Ectodermal cell (in vitro differentiated cells): ENCODE data around the gene CEP19. TPM values are rescaled to one million over a fixed set of nuclear protein-coding genes. Genes with fewer than 3 reads are reported as not detected.
"Not testable (repeated sequence)": the region's sequence is repeated elsewhere in the genome, so short reads cannot be mapped to it uniquely, and the experiment has no call there.

ENCODE experiments used
- H3K27ac ChIP-seq: 2 replicates; pipeline ENCODE4 v1.7.0; 2013; ENCODE audit warnings: mild to moderate bottlenecking, low read depth, low read length; ENCODE audit not compliant: insufficient read depth, poor library complexity, severe bottlenecking
- H3K27me3 ChIP-seq: 2 replicates; pipeline ENCODE4 v1.7.0; 2013; ENCODE audit warnings: mild to moderate bottlenecking, low read length; ENCODE audit not compliant: insufficient read depth, control insufficient read depth, poor library complexity, severe bottlenecking
- H3K36me3 ChIP-seq: one replicate; pipeline ENCODE4 v1.7.0; 2013; ENCODE audit warnings: low read length; ENCODE audit not compliant: control insufficient read depth, insufficient read depth
- H3K4me1 ChIP-seq: one replicate; pipeline ENCODE4 v1.7.0; 2013; ENCODE audit warnings: low read length; ENCODE audit not compliant: control insufficient read depth, insufficient read depth
- H3K4me3 ChIP-seq: 2 replicates; pipeline ENCODE4 v1.7.0; 2013; ENCODE audit warnings: low read depth, low read length, control low read depth; ENCODE audit not compliant: insufficient read depth
- H3K9me3 ChIP-seq: 2 replicates; pipeline ENCODE4 v1.7.0; 2013; ENCODE audit warnings: mild to moderate bottlenecking, low read length, moderate library complexity; ENCODE audit not compliant: control insufficient read depth
- WGBS, 2 experiments: methylation state at CpG; one replicate each; pipeline ENCODE4 v1.1.7; 2013; ENCODE audit warnings: missing lambda C conversion rate in 2 of 2; 5-methylcytosine and 5-hydroxymethylcytosine counted together
- polyA plus RNA-seq, 4 experiments: library from polyadenylated mRNA; stranded (reverse); fragments of 50-300 nt; gene quantifications; one replicate each; pipeline ENCODE4 v1.2.3, GENCODE V29; 2013

Gene CEP19, protein sequence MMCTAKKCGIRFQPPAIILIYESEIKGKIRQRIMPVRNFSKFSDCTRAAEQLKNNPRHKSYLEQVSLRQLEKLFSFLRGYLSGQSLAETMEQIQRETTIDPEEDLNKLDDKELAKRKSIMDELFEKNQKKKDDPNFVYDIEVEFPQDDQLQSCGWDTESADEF
- polyA plus RNA-seq (2013, experiment 1 of 4), result 8.3 TPM
- polyA plus RNA-seq (2013, experiment 2 of 4), result 7.9 TPM
- polyA plus RNA-seq (2013, experiment 3 of 4), result 6.6 TPM
- polyA plus RNA-seq (2013, experiment 4 of 4), result 8.6 TPM

DNA sequence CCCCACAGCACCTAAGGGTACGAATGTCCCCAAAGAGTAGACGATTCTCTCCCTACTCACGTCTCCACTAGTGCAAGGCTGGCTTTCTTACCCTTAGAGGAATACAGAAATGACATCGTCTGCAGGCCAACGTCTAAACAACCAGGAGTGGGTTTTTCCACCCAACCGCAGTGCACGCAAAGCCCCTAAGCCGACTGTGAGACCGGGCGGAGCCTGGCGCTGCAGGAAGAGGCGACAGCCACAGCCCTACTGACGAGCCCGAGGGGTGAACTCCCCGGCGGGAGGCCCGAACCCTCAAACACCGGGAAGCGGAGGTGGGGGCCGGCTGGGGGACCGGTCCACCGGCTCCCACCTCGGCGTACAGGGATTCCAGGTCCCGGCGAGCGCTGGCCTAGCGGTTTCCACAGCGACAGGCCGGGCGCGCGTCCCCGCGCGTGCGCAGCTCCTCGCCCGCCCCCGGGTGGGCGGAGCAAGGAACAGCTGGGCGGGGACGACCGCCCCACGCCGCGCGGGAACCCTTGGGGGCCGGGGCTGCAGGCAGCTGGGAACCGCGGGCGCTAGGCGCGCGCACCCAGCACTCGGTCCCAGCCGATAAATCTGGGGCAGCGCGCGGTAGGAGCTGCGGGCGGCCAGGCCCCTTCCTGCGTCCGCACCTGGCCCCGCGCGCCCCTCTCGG lies at the start of gene CEP19, which contains the start of gene PIGX:
TSS of gene CEP19 (minus strand) at position 413 of the 676 bp plus-strand sequence. CDS start 3,593 bp downstream, outside the sequence.
TSS of gene PIGX (plus strand) at position 540 of the 676 bp plus-strand sequence.
- Histone ChIP-seq H3K27me3 (peaks cover 12% of the 10 kb centered on the region), H3K4me1 (no peaks in the 10 kb centered on the region), H3K36me3 (no peaks in the 10 kb centered on the region), H3K27ac (no peak within 1 kb of the TSS), H3K9me3 (no peaks in the 10 kb centered on the region), H3K4me3 (peak within 1 kb of the TSS; percentile 91)
- WGBS, 2 experiments, result 1% methylated on average over 68 of the region's 68 CpGs

- Histone ChIP-seq H3K4me1 (no peaks in the 10 kb centered on the region), H3K4me3 (no peak overlapping the region), H3K9me3 (no peaks in the 10 kb centered on the region), H3K27me3 (no peaks in the 10 kb centered on the region), H3K36me3 (peaks cover 15% of the 10 kb centered on the region), H3K27ac (no peak overlapping the region)
- WGBS, 2 experiments, result 89 to 91% methylated on average over 9 of the region's 9 CpGs
Observed at GRCh38 chr3:196757876-196758739, 46.1 kb upstream of the CEP19 start.

DNA sequence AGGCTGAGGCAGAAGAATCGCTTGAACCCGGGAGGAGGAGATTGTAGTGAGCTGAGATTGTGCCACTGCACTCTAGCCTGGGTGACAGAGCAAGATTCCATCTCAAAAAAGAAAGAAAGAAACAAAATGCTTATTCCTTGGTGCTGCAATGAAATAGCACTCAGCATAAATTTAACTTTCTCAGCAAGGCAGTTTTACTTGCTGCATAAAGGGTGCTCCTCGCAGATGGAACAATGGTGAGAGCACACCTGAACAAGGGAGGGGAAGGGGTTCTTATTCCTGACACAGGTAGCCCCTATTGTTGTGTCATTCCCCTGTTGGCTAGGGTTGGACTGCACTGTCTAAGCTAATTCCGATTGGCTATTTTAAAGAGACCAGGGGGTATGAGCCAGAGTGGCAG lies 44.7 kb upstream of the CEP19 start:
- Histone ChIP-seq H3K27ac (no peak overlapping the region), H3K9me3 (no peaks in the 10 kb centered on the region), H3K27me3 (no peaks in the 10 kb centered on the region), H3K4me3 (no peak overlapping the region), H3K36me3 (peaks cover 15% of the 10 kb centered on the region), H3K4me1 (no peaks in the 10 kb centered on the region)
- WGBS, 2 experiments, result 86% methylated on average over 4 of the region's 4 CpGs

GRCh38 chr3:196754091-196754981 lies 42.3 kb upstream of the CEP19 start:
- H3K4me1 ChIP-seq, result no peaks in the 10 kb centered on the region
- H3K27me3 ChIP-seq, result no peaks in the 10 kb centered on the region
- WGBS, 2 experiments, result 94 to 97% methylated on average over 9 of the region's 9 CpGs
- H3K9me3 ChIP-seq, result no peaks in the 10 kb centered on the region
- H3K4me3 ChIP-seq, result no peak overlapping the region
- no peak overlapping the region for H3K27ac ChIP-seq
- peaks cover 19% of the 10 kb centered on the region for H3K36me3 ChIP-seq

GRCh38 chr3:196753201-196753600 lies 41.2 kb upstream of the CEP19 start:
- Histone ChIP-seq H3K36me3 (peaks cover 19% of the 10 kb centered on the region), H3K9me3 (no peaks in the 10 kb centered on the region), H3K27ac (no peak overlapping the region), H3K4me1 (no peaks in the 10 kb centered on the region), H3K27me3 (no peaks in the 10 kb centered on the region), H3K4me3 (no peak overlapping the region)
- 91 to 94% methylated on average over 8 of the region's 8 CpGs for WGBS, 2 experiments

DNA sequence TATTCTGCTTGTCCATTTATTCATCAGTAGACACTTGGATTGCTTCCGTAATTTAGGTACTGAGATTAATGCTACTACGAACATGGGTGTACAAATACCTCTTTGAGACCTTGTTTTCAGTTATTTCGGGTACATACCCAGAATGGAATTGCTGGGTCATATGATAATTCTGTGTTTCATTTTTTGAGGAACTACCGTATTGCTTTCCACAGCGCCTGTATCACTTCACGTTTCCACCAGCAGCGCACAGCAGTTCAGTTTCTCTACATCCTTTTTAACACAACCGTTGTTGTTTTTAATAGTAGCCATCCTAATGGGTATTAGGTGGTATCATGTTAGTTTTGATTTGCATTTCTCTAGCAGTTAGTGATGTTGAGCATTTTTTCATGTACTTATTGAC lies 37.1 kb upstream of the CEP19 start:
- Histone ChIP-seq H3K4me1 (no peaks in the 10 kb centered on the region), H3K36me3 (peaks cover 8% of the 10 kb centered on the region), H3K27me3 (no peaks in the 10 kb centered on the region), H3K4me3 (no peak overlapping the region), H3K27ac (no peak overlapping the region), H3K9me3 (no peaks in the 10 kb centered on the region)
- WGBS, 2 experiments, result 93 to 94% methylated on average over 8 of the region's 8 CpGs

DNA sequence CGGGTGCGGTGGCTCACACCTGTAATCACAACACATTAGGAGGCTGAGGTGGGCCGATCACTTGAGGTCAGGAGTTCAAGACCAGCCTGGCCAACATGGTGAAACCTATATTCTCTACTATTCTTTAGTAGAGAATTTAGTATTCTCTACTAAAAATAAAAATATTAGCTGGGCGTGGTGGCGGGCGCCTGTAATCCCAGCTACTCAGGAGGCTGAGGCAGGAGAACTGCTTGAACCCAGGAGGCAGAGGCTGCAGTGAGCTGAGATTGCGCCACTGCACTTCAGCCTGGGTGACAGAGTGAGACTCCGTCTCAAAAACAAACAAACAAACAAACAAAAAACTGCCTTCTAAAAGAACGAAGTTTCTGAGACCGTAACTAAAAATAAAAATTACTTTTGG lies 31.5 kb upstream of the CEP19 start:
- not testable (repeated sequence) for H3K36me3 ChIP-seq, H3K9me3 ChIP-seq, H3K27me3 ChIP-seq, H3K4me1 ChIP-seq, H3K4me3 ChIP-seq, H3K27ac ChIP-seq
- 89 to 97% methylated on average over 8 of the region's 10 CpGs for WGBS, 2 experiments

GRCh38 chr3:196741249-196741889 lies 29.3 kb upstream of the CEP19 start:
- no peaks in the 10 kb centered on the region for H3K9me3 ChIP-seq
- WGBS, 2 experiments, result 72 to 75% methylated on average over 5 of the region's 5 CpGs
- H3K36me3 ChIP-seq, result no peaks in the 10 kb centered on the region
- H3K27me3 ChIP-seq, result no peaks in the 10 kb centered on the region
- no peaks in the 10 kb centered on the region for H3K4me1 ChIP-seq
- peak overlapping the region; percentile 96 for H3K4me3 ChIP-seq
- no peak overlapping the region for H3K27ac ChIP-seq

DNA sequence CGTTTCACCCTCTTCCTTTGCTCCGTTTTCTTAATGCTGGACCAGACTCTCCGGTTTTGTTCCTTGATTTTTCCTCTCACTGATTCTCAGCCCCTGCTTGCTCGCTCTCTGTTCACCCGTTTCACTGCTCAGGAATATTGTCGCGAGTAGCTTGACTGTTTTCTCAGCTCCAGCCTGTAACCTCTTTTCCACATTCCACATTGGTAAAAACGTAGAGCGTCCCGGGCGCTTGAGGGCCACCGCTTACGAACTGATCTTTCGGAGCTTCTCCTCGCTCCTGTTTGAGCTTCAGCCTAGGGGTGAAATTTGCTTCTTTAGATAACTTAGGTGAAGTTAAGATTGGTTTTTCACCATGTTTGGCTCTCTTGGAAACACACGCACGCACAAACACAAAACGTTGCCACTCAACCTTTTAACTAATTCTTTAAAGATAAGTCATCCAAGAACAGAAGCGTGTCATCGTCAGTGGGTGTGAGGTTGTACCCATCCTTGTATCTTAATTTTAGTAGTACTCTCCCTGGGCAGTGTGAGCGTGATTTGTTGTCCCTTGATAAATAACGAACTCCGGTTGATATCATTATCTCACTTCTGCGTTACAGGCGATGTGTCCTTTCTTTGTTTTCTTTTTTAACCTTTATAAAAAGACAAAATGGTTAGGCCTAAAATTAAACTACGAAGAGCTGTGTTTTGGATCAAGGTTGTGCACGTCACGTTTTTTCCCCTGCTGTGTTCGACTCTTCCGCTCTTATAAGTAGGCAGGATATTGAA lies 28.6 kb upstream of the CEP19 start:
- peak overlapping the region; percentile 96 for H3K27ac ChIP-seq
- H3K4me1 ChIP-seq, result no peaks in the 10 kb centered on the region
- peak overlapping the region; percentile 96 for H3K4me3 ChIP-seq
- WGBS, 2 experiments, result 1 to 2% methylated on average over 27 to 30 of the region's 30 CpGs
- no peaks in the 10 kb centered on the region for H3K36me3 ChIP-seq
- no peaks in the 10 kb centered on the region for H3K9me3 ChIP-seq
- no peaks in the 10 kb centered on the region for H3K27me3 ChIP-seq
